WERI-Rb-1 (cell line): ENCODE results near the gene CHKA.

Experiments used
- DNase-seq: peaks from one replicate; pipeline ENCODE4 v3.0.0-alpha.2; 2020
- H3K27ac ChIP-seq: fragments of 250-450 bp; sonication (Bioruptor Pico); 2 replicates; pipeline ENCODE4 v1.5.1; 2020; ENCODE audit warnings: mild to moderate bottlenecking, moderate library complexity
- H3K27me3 ChIP-seq: fragments of 250-450 bp; sonication (Bioruptor Pico); 2 replicates; pipeline ENCODE4 v1.5.1; 2021; ENCODE audit warnings: mild to moderate bottlenecking, low read depth, moderate library complexity; ENCODE audit not compliant: insufficient read depth, severe bottlenecking
- H3K36me3 ChIP-seq: fragments of 250-450 bp; sonication (Bioruptor Pico); 2 replicates; pipeline ENCODE4 v1.5.1; 2020; ENCODE audit warnings: mild to moderate bottlenecking, moderate library complexity
- H3K4me3 ChIP-seq: 2 replicates; pipeline ENCODE4 v1.5.1; 2011; ENCODE audit warnings: low read depth, mild to moderate bottlenecking, control low read depth, low read length
- H3K9me3 ChIP-seq: fragments of 250-450 bp; sonication (Bioruptor Pico); 2 replicates; pipeline ENCODE4 v1.5.1; 2021; ENCODE audit warnings: mild to moderate bottlenecking, moderate library complexity; ENCODE audit not compliant: severe bottlenecking
- CTCF ChIP-seq: IDR thresholded peaks from 2 replicates; pipeline ENCODE4 v1.5.1; 2011; ENCODE audit warnings: low read depth, mild to moderate bottlenecking, control low read depth, inconsistent platforms, low read length

The CHKA gene

GRCh38 chr11:68017980-68018729 is 103.0 kb downstream of the CHKA start:
- no peak overlapping the region for H3K27ac ChIP-seq
- no peak for TF ChIP-seq CTCF
- no peaks in the 10 kb centered on the region for H3K27me3 ChIP-seq
- H3K9me3 ChIP-seq: no peaks in the 10 kb centered on the region
- DNase-seq: no peak
- H3K36me3 ChIP-seq: no peaks in the 10 kb centered on the region
- H3K4me3 ChIP-seq: no peak overlapping the region

GRCh38 chr11:68016904-68017817 is 104.0 kb downstream of the CHKA start:
- no peak for TF ChIP-seq CTCF
- no peak for DNase-seq
- no peak overlapping the region for H3K27ac ChIP-seq
- no peaks in the 10 kb centered on the region for H3K36me3 ChIP-seq
- no peaks in the 10 kb centered on the region for H3K9me3 ChIP-seq
- H3K27me3 ChIP-seq: no peaks in the 10 kb centered on the region
- no peak overlapping the region for H3K4me3 ChIP-seq

- no peaks in the 10 kb centered on the region for H3K9me3 ChIP-seq
- no peaks in the 10 kb centered on the region for H3K36me3 ChIP-seq
- H3K27ac ChIP-seq: no peak overlapping the region
- H3K4me3 ChIP-seq: no peak overlapping the region
- no peak for DNase-seq
- no peak for TF ChIP-seq CTCF
- H3K27me3 ChIP-seq: no peaks in the 10 kb centered on the region
These were observed 104.9 kb downstream of the CHKA start for GRCh38 chr11:68016161-68016903.

GRCh38 chr11:68015467-68015866 is 105.7 kb downstream of the CHKA start:
- Histone ChIP-seq H3K27ac (no peak overlapping the region), H3K27me3 (no peaks in the 10 kb centered on the region)
- no peak for TF ChIP-seq CTCF

GRCh38 chr11:68014947-68015447 is 106.2 kb downstream of the CHKA start:
- no peak overlapping the region for H3K27ac ChIP-seq
- H3K4me3 ChIP-seq: no peak overlapping the region

More at GRCh38 chr11:68015467-68015866, 105.7 kb downstream of the CHKA start:
- no peaks in the 10 kb centered on the region for H3K36me3 ChIP-seq
- H3K4me3 ChIP-seq: no peak overlapping the region
- DNase-seq: no peak
- no peaks in the 10 kb centered on the region for H3K9me3 ChIP-seq

More at GRCh38 chr11:68014947-68015447, 106.2 kb downstream of the CHKA start:
- H3K9me3 ChIP-seq: no peaks in the 10 kb centered on the region
- DNase-seq: no peak
- no peaks in the 10 kb centered on the region for H3K27me3 ChIP-seq
- no peak for TF ChIP-seq CTCF
- H3K36me3 ChIP-seq: no peaks in the 10 kb centered on the region
